DND-41 (cell line): ENCODE results near the gene TM2D1.
"Not testable (repeated sequence)": the region's sequence is repeated elsewhere in the genome, so short reads cannot be mapped to it uniquely, and the experiment has no call there.

ENCODE experiments used
- ATAC-seq: fragments of 200-7000 bp; cut with Tn5 transposase; 3 replicates; pipeline ENCODE4 v1.9.1; 2021; ENCODE audit warnings: low read depth; ENCODE audit not compliant: insufficient read depth
- DNase-seq: peaks from one replicate; pipeline ENCODE4 v3.0.0-alpha.2; 2020
- H2AFZ ChIP-seq: 2 replicates; pipeline ENCODE4 v1.6.0; 2012; ENCODE audit warnings: low read depth, low read length
- H3K27ac ChIP-seq: 2 replicates; pipeline ENCODE4 v1.5.1; 2012; ENCODE audit warnings: low read length, inconsistent platforms
- H3K27me3 ChIP-seq: fragments of 200-600 bp; sonication (generic); 2 replicates; pipeline ENCODE4 v1.6.0; 2012; ENCODE audit warnings: low read length, mild to moderate bottlenecking, inconsistent platforms; ENCODE audit not compliant: insufficient read depth, poor library complexity
- H3K36me3 ChIP-seq: 2 replicates; pipeline ENCODE4 v1.5.1; 2012; ENCODE audit warnings: low read length, inconsistent platforms; ENCODE audit not compliant: insufficient read depth
- H3K4me1 ChIP-seq: 2 replicates; pipeline ENCODE4 v1.5.1; 2012; ENCODE audit warnings: mild to moderate bottlenecking, low read length; ENCODE audit not compliant: insufficient read depth
- H3K4me2 ChIP-seq: 2 replicates; pipeline ENCODE4 v1.6.0; 2012; ENCODE audit warnings: mild to moderate bottlenecking, moderate library complexity, low read length, inconsistent platforms; ENCODE audit not compliant: insufficient read depth
- H3K4me3 ChIP-seq, 2 experiments: fragments of 200-600 bp in 1 of 2; shearing (Covaris generic) in 1 of 2; 2 replicates each; pipeline ENCODE4 v1.5.1; 2012 to 2016; ENCODE audit warnings: inconsistent platforms in 2 of 2, low read length in 2 of 2, mild to moderate bottlenecking in 2 of 2, low read depth in 1 of 2, moderate library complexity in 1 of 2
- H3K79me2 ChIP-seq: 2 replicates; pipeline ENCODE4 v1.6.0; 2012; ENCODE audit warnings: low read length, inconsistent platforms; ENCODE audit not compliant: insufficient read depth
- H3K9ac ChIP-seq: 2 replicates; pipeline ENCODE4 v1.6.0; 2012; ENCODE audit warnings: low read depth, mild to moderate bottlenecking, inconsistent platforms, low read length, moderate library complexity
- H3K9me3 ChIP-seq: 2 replicates; pipeline ENCODE4 v1.5.1; 2012; ENCODE audit warnings: low read length, moderate library complexity, mild to moderate bottlenecking, inconsistent platforms; ENCODE audit not compliant: insufficient read depth, severe bottlenecking
- H4K20me1 ChIP-seq: 2 replicates; pipeline ENCODE4 v1.6.0; 2012; ENCODE audit warnings: low read length; ENCODE audit not compliant: insufficient read depth
- CTCF ChIP-seq: IDR thresholded peaks from 2 replicates; pipeline ENCODE4 v1.5.1; 2012; ENCODE audit warnings: borderline replicate concordance, low read length, moderate library complexity, mild to moderate bottlenecking; ENCODE audit not compliant: poor library complexity, severe bottlenecking; ENCODE audit errors: extremely low read depth
- EZH2 ChIP-seq: IDR thresholded peaks from 3 replicates; pipeline ENCODE4 v1.6.1; 2012; ENCODE audit warnings: borderline replicate concordance, low read depth, mild to moderate bottlenecking, moderate library complexity, low read length, inconsistent platforms; ENCODE audit not compliant: severe bottlenecking

TM2D1 gene

GRCh38 chr1:61741711-61742619 lies 17.0 kb upstream of the TM2D1 start, which contains the start of gene PATJ:
TSS of gene PATJ (plus strand) at chr1:61742480. CDS start at chr1:61762893, 20,413 bp downstream.
- no peaks in the 10 kb centered on the region for H3K27me3 ChIP-seq
- DNase-seq, result no peak
- H3K27ac ChIP-seq, result no peak within 1 kb of the TSS
- H4K20me1 ChIP-seq, result no peaks in the 10 kb centered on the region
- no peaks in the 10 kb centered on the region for H3K79me2 ChIP-seq
- ATAC-seq, result no peak
- H2AFZ ChIP-seq, result no peak within 1 kb of the TSS
- TF ChIP-seq EZH2, result no peak
- no peak for TF ChIP-seq CTCF
- H3K4me2 ChIP-seq, result no peak within 1 kb of the TSS
- no peak within 1 kb of the TSS for H3K4me3 ChIP-seq
- H3K9ac ChIP-seq, result no peak within 1 kb of the TSS
- H3K36me3 ChIP-seq, result no peaks in the 10 kb centered on the region
- H3K9me3 ChIP-seq, result no peaks in the 10 kb centered on the region
- H3K4me1 ChIP-seq, result no peaks in the 10 kb centered on the region

- DNase-seq (no peak), ATAC-seq (no peak)
- Histone ChIP-seq H3K4me1 (peaks cover 4% of the 10 kb centered on the region; the same call in 1 of the 2 replicates), H3K4me2 (no peak overlapping the region), H2AFZ (no peak overlapping the region), H3K9me3 (no peaks in the 10 kb centered on the region), H4K20me1 (no peaks in the 10 kb centered on the region), H3K36me3 (no peaks in the 10 kb centered on the region), H3K27ac (no peak overlapping the region), H3K79me2 (no peaks in the 10 kb centered on the region), H3K4me3 (no peak overlapping the region), H3K9ac (no peak overlapping the region), H3K27me3 (no peaks in the 10 kb centered on the region)
- TF ChIP-seq CTCF (no peak), EZH2 (no peak)
These were observed 16.1 kb upstream of the TM2D1 start for GRCh38 chr1:61740751-61741700.

GRCh38 chr1:61732726-61733125 lies 7.8 kb upstream of the TM2D1 start:
- Histone ChIP-seq H3K4me2 (no peak overlapping the region), H3K27ac (no peak overlapping the region), H3K9me3 (no peaks in the 10 kb centered on the region), H3K36me3 (no peaks in the 10 kb centered on the region), H3K79me2 (no peaks in the 10 kb centered on the region), H3K9ac (no peak overlapping the region), H3K4me3 (no peak overlapping the region), H4K20me1 (no peaks in the 10 kb centered on the region), H3K27me3 (no peaks in the 10 kb centered on the region), H3K4me1 (peaks cover 4% of the 10 kb centered on the region; the same call in 1 of the 2 replicates), H2AFZ (no peak overlapping the region)
- TF ChIP-seq CTCF (no peak), EZH2 (no peak)
- DNase-seq (no peak), ATAC-seq (no peak)

- not testable (repeated sequence) for H4K20me1 ChIP-seq, ATAC-seq, DNase-seq, H3K4me1 ChIP-seq, H3K4me2 ChIP-seq, H3K27me3 ChIP-seq, H3K9ac ChIP-seq, H3K4me3 ChIP-seq, H3K79me2 ChIP-seq, H3K9me3 ChIP-seq, H3K27ac ChIP-seq, H3K36me3 ChIP-seq, H2AFZ ChIP-seq
These were observed 5.7 kb upstream of the TM2D1 start for GRCh38 chr1:61730679-61731078.
